Activated CD8-positive, alpha-beta memory T cell treated with anti-CD3 and anti-CD28 coated beads for 1 hour (primary cell): Measurements from ENCODE around the gene LGALSL.

Experiments
- DNase-seq, 2 donors: peaks; one replicate each; pipeline ENCODE4 v3.0.0-alpha.2; 2020; ENCODE audit warnings: low read depth in 1 of 2; ENCODE audit errors: extremely low read depth in 1 of 2

Gene LGALSL

DNA sequence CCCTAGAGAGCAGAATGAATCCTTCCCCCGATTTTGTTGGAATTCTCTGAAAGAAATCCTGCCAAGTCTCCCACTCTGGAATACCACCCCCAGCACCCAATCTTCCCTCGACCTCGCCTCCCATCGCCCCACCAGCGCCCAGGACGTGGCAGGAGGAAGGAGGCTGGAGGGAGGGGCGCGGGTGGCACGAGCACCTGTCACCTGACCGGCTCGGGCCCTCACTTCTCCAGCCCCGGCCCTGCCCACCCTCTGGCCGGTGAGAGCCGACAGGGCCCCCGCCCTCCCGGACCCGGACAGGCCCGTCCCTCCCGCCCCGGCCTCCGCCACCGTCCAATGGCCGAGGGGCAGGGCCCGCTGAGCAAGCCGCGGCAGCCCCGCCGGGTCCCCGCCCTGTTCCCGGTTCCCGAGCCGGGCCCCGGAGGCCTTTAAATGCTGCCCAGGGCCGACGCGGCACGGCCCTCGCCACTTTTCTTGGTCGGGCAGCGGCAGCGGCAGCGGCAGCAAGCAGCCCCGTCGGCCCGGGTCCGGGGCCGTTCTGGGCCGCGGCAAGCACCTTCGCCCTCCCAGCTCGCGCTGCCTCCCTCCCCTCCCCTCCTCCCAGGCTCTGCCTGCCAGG, at the start of gene LGALSL:
Gene LGALSL (plus strand): TSS at position 393 of the 616 bp plus-strand sequence. CDS start 384 bp downstream, outside the sequence.
- peak in 1 of 2 donors; percentile 12 for DNase-seq

DNA sequence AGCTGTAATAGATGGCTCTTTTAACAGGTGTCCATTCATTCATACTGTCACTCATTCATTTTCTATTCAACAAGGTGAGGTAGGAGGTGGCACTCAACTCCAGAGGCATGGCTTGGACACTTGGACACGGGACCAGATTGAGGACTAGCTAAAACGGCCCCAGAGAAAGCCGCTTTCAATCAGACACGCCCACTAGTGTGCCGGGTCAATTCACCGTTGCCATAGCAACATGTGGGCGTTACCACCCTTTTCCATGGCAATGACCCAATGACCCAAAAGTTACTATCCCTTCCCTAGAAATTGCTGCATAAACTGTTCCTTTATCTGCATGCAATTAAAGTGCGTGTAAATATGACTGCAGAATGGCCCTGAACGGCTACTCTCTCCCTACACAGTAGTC, 49.2 kb upstream of the LGALSL start:
- DNase-seq = no peak

DNA sequence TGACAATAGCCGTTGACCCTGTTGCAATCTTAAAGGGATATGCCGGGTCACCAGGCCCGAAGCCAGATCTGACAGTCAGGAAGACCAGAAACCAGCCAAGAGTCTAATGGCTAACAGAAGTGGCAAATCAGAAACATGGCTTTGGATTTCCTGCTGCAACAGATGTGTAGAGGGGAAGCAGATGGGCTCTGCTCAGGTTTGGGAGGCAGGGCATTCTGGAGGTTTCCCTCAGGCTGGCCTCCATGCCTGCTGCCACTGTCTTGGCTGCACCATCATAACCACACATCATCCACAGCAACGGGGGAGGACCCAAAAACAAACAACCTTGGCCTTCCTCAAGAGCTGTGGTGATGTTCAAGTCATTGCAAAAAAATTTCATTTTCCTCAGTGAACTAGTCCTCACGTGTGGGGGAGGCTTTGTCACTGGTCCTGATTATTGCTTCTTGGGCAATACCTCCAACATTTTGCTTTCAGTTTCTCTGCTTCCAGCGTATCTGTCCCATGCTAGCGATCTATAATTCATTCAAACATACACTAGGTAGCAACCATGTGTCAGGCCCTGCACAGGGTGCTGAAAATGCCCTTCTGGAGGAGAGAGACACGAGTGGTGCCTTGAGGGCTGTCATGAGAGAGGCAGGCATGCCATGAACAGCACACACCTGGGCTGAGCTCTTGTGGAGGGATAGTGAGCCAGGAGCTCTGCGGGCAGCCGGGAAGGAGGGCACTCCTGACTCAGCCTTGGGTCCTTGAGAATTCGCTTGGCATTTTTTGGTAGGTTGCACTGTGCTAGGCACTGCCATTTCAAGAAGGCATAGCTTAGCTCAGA, 48.2 kb upstream of the LGALSL start:
- no peak for DNase-seq

- DNase-seq = no peak
Observed at GRCh38 chr2:64406407-64406774, 47.6 kb upstream of the LGALSL start.

DNA sequence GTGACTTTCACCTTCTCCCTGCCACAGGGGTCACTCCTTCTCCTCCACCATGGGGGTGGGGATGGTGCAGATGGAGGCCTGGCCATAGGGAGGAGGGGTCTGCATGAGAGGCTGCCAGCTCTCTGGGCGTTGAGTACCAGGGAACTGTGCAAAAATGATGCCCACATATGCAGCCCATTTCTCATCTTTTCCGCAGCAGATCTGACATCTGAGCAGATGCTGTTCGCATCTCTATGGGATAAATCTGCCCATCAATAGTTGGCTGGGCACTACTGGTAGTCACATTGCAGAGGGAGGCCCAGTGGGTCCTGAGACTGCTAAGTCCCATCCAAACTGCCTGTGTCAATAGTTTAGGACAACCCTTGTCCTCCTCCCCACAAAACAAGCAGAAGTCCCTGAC, 45.9 kb upstream of the LGALSL start:
- no peak for DNase-seq

DNA sequence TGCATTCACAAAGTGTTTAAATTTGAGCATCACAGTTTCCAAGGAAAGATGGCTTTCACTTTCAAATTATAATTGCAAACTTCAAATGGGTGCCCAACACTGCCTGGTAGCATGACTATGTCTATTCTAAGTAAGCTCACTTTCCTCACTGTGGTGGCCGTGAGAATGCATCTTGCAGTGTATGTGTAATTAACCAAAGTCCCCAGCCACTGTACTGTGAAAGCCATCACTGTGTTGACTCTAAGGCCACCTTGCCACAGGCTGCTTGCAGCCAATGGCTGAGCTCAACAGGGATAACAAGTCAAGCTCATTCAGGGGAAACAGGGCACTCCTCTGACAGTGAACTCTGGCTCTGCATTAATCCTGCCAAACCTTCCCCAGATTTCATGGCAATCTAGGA, 43.3 kb upstream of the LGALSL start:
- no peak for DNase-seq

GRCh38 chr2:64412671-64413070, 41.3 kb upstream of the LGALSL start:
- no peak for DNase-seq

DNA sequence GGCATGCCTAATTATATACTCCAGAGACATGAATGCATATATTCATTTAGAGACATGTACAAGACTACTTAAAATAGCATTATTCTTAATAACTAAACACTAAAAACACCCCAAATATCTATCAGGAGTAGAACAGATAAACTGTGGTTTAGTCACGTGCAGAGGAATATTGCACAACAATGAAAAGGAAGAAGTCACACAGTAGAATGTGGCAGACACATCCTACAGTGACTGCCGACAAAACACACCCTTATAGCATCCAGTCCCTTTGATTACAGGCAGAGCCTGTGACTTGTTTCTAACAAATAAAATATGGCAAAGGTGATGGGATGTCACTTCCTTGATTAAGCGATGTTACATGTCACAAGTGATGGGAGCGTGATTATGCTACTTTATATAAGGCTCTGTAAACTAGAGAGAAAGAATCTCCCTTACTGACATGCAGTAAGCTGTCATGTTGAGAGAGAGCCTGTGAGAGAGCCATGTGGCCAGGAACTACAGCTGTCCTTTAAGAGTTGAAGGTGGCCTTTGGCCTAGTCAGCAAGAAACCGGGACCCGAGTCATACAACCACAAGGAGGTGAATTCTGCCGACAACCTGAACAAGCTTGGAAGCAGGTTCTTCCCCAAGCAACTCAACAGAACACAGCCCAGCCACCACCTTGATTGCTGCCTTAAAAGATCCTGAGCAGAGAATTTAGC, 39.1 kb upstream of the LGALSL start:
- DNase-seq = no peak

DNA sequence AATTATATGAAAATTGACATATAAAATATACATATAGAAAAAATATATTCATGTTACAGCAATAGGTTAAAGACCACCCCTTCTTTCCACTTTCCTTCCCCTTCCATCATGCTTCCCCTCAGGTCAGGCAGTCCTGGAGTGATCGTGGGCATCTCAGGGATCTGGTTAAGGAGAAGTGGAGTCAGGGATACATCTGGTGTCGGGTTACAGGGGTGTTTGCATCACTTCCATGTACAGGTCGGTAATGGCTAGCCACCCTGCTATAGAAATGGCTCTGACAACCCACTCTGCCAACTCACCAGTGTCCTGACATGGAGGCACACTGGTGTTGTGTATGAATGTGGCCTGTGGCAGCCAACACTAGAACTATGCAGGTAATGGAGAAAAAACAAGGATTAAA, 36.3 kb upstream of the LGALSL start:
- DNase-seq = no peak

GRCh38 chr2:64419596-64420165, 34.3 kb upstream of the LGALSL start:
- DNase-seq = no peak

DNA sequence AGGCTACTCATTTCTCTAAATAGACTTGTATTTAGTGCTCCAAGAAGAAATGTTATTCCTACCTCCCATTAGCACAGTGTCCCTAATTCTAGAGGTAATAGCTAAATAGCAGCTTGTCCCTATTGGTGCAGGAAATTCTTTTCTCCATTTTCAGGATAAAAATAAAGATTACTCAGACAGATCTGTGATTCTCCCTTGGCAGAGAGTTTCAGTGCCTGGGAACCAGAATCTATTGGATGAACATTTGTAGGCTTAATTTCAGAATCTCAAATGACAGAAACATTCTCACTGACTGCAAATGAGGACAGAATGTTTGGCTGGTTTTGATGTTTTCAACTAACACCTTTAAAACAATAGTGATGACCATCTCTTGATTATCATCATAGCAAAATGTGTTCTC, 33.3 kb upstream of the LGALSL start:
- no peak for DNase-seq

- no peak for DNase-seq
Observed at GRCh38 chr2:64421201-64421600, 32.8 kb upstream of the LGALSL start.

GRCh38 chr2:64422466-64422865, 31.5 kb upstream of the LGALSL start:
- no peak for DNase-seq

GRCh38 chr2:64423303-64423702, 30.7 kb upstream of the LGALSL start:
- DNase-seq = no peak

GRCh38 chr2:64424416-64424987, 29.5 kb upstream of the LGALSL start:
- no peak for DNase-seq

DNA sequence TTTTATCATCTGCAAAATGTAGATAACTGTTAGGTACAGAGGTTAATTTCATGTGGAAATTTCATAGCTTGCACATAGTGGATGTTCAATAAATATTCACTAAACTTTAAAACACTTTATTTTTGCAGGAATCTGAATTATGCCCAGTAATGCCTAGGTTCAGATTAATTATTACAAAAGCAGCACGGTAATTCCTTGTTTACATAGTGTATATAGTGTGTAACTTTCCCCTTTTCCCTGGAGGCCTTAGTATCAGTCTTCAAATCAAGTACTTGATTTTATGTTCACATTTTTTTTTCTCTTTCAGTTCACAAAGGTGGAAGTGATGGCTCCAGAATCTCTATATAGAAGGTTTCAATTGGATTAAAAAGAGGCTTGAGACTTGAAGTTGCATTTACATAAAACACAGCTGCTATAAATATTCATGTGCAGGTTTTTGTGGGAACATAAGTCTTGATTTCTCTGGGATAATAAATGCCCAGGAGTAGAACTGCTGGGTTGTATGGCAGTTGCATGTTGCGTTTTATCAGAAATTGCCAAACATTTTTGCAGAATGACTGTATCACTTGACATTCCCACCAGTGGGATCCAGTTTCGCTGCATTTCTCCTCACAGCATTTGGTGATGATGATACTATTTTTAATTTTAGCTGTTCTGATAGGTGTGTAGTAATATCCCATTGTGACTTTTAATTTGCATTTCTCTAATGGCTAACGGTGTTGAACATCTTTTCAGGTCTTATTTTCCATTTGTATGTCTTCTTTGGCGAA, 27.6 kb upstream of the LGALSL start:
- DNase-seq = no peak

DNA sequence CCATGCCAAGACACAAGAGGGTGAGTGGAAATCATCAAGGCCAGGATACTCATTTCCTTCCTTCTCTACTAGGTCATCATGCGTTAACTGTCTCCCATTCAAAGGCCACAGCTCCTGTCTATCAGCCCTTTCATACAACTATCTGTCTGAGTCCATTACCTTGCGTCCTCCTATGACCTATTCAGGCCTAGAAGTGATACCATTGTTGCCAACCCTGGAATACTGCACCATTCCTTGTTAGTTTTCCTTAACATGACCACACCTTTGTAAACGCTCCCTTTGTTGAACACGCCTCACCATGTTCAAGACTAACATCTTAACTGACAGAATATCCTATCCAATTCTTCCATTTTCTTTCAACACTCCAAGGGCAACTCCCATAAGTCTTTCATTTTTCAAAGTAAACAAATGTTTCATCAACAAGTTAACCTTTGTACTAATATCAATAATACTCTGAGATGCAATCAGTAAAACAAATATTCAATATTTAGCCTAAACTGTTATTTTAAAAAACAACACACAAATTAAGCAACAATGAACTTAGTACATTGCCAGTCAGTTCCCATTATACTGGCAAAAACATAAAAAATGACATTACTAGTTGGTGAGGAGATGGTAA, 19.8 kb upstream of the LGALSL start:
- DNase-seq = no peak

DNA sequence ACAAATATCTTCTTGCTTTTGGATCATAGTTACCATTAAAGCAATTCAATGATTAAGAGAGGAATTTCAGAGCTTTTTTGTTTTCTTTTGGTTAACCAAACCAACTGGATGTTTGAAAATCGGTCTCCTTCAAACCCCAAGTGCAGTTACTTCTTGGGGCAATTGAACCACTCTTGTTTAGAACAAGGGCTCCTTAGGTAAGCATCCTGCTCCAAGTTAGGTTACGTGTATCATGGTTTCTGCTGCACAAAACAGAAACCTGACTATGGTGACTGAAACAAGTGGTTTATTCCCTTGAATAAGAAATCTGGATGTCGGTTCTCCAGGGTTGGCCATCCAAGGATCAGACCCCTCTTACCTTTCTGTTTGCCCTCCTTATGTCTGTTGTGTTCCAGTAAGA, 16.1 kb upstream of the LGALSL start:
- DNase-seq = no peak

GRCh38 chr2:64439194-64439593, 14.8 kb upstream of the LGALSL start:
- DNase-seq = no peak

- DNase-seq = no peak
Observed at GRCh38 chr2:64440843-64441242, 13.1 kb upstream of the LGALSL start.
